MCF 10A (cell line): ENCODE data around the gene NAA38. TPM values are rescaled to one million over a fixed set of nuclear protein-coding genes. Genes with fewer than 3 reads are reported as not detected.
A peak's percentile ranks its signal among the peaks of the same experiment; 100 is the strongest.

Experiments used
- BruUV-seq: library from RNA; stranded (reverse); fragments of 400-500 nt; replicated peaks from 2 replicates; lab custom pipeline; 2021; lab: Mats Ljungman, UMichigan
- CTCF ChIA-PET: fragments of 300-600 bp; sonication (Branson Sonifier 250); formaldehyde crosslinking; extraction: SDS; loops from one replicate; lab custom pipeline; 2021; ENCODE audit warnings: antibody characterized with exemption, inconsistent platforms; lab: Yijun Ruan, JAX
- POLR2A ChIA-PET: fragments of 300-600, 350-650 bp; sonication (Branson Sonifier 250); formaldehyde crosslinking; extraction: SDS; loops from one replicate; lab custom pipeline; 2020; ENCODE audit warnings: antibody characterized with exemption, inconsistent platforms; lab: Yijun Ruan, JAX
- DNase-seq: peaks from one replicate; pipeline ENCODE4 v3.0.0-alpha.2; 2018; ENCODE audit not compliant: unreplicated experiment
- H3K27ac Mint-ChIP-seq: one replicate; pipeline ENCODE4 v1.8.0; 2022; ENCODE audit warnings: mild to moderate bottlenecking, low read depth, mixed read lengths; ENCODE audit not compliant: unreplicated experiment
- H3K27me3 Mint-ChIP-seq: one replicate; pipeline ENCODE4 v1.8.0; 2022; ENCODE audit warnings: mixed read lengths; ENCODE audit not compliant: insufficient read depth, unreplicated experiment
- H3K36me3 Mint-ChIP-seq: one replicate; pipeline ENCODE4 v1.8.0; 2022; ENCODE audit warnings: mild to moderate bottlenecking, moderate library complexity, mixed read lengths; ENCODE audit not compliant: insufficient read depth, unreplicated experiment
- H3K4me1 Mint-ChIP-seq: one replicate; pipeline ENCODE4 v1.8.0; 2022; ENCODE audit warnings: mixed read lengths; ENCODE audit not compliant: insufficient read depth, unreplicated experiment
- H3K4me3 Mint-ChIP-seq: one replicate; pipeline ENCODE4 v1.8.0; 2022; ENCODE audit warnings: mild to moderate bottlenecking, moderate library complexity, mixed read lengths; ENCODE audit not compliant: unreplicated experiment
- H3K9me3 Mint-ChIP-seq: one replicate; pipeline ENCODE4 v1.8.0; 2022; ENCODE audit warnings: mixed read lengths; ENCODE audit not compliant: unreplicated experiment
- CTCF ChIP-seq: fragments of 200-600 bp; IDR thresholded peaks from one replicate; pipeline ENCODE4 v1.8.0; 2022; ENCODE audit warnings: antibody characterized with exemption, mild to moderate bottlenecking; ENCODE audit not compliant: unreplicated experiment
- intact Hi-C: fragments of 100-400 bp; cut with micrococcal nuclease; formaldehyde crosslinking; loops from 2 replicates; pipeline ENCODE4 v1.14.1; 2022
- total RNA-seq: library from RNA; stranded (reverse); gene quantifications from 2 replicates; pipeline ENCODE4 v1.2.3, GENCODE V29; 2022

NAA38 gene
- total RNA-seq, 1 experiment from 2014 or later = 83.4 TPM

GRCh38 chr17:7858522-7858810 lies 1.1 kb upstream of the NAA38 start:
- intact Hi-C loops = no loop called here
- peak; percentile 56 for DNase-seq
- Mint-ChIP-seq H3K4me3 (no peak overlapping the region), H3K27ac (no peak overlapping the region), H3K36me3 (peaks cover 12% of the 10 kb centered on the region), H3K9me3 (no peaks in the 10 kb centered on the region), H3K4me1 (peaks cover 12% of the 10 kb centered on the region), H3K27me3 (no peaks in the 10 kb centered on the region)
- peak; percentile 59 for TF ChIP-seq CTCF
- ChIA-PET POLR2A (interaction anchor here (0.6 to 3.1 kb wide), 9 partner anchors 11 to 183 kb away, joined by 3 to 14 read pairs (median 5); partner anchors contain the start of genes CNTROB, RNF227 and TRAPPC1), CTCF (interaction anchor here (0.8 to 6.8 kb wide), 8 partner anchors 18 to 199 kb away, joined by 3 to 70 read pairs (median 6); partner anchors contain the start of gene CHD3)
- TSS peak; percentile 25 for BruUV-seq

GRCh38 chr17:7857713-7858521 lies 558 bp upstream of the NAA38 start, which contains the start of gene CYB5D1:
TSS of gene CYB5D1 (plus strand) at chr17:7858003. CDS start at chr17:7858135, 132 bp downstream.
- no peaks in the 10 kb centered on the region for H3K27me3 Mint-ChIP-seq
- no TSS peak for BruUV-seq

GRCh38 chr17:7856011-7856810 lies 1.1 kb downstream of the NAA38 start:
- BruUV-seq = no TSS peak
- peak; percentile 30 for DNase-seq
- H3K9me3 Mint-ChIP-seq = no peaks in the 10 kb centered on the region
- H3K36me3 Mint-ChIP-seq = peaks cover 24% of the 10 kb centered on the region
- no peak overlapping the region for H3K4me3 Mint-ChIP-seq
- no peak for TF ChIP-seq CTCF
- intact Hi-C loops = loop anchor here (1.0 kb wide), 1 partner anchor 113 kb away; no protein-coding TSS in a partner anchor
- H3K27ac Mint-ChIP-seq = no peak overlapping the region
- H3K4me1 Mint-ChIP-seq = peaks cover 7% of the 10 kb centered on the region
- CTCF ChIA-PET = interaction anchor here (0.6 to 1.1 kb wide), 9 partner anchors 23 to 217 kb away, joined by 3 to 8 read pairs (median 4); no protein-coding TSS in a partner anchor
- POLR2A ChIA-PET = interaction anchor here (1.0 to 3.1 kb wide), 16 partner anchors 9 to 420 kb away, joined by 3 to 70 read pairs (median 8); partner anchors contain the start of genes CHD3, FXR2, KDM6B and RNF227
- no peaks in the 10 kb centered on the region for H3K27me3 Mint-ChIP-seq

More at GRCh38 chr17:7857713-7858521, 558 bp upstream of the NAA38 start, which contains the start of gene CYB5D1:
- intact Hi-C loops = loop anchor here (1.0 kb wide), 2 partner anchors 24 to 36 kb away; partner anchors contain the start of gene KDM6B
- POLR2A ChIA-PET = interaction anchor here (0.6 to 3.1 kb wide), 32 partner anchors 9 to 422 kb away, joined by 3 to 70 read pairs (median 5); partner anchors contain the start of genes CD68, CHD3, CNTROB and HES7
- peaks cover 13% of the 10 kb centered on the region for H3K36me3 Mint-ChIP-seq
- peak; percentile 94 for DNase-seq
- TF ChIP-seq CTCF = no peak
- peaks cover 12% of the 10 kb centered on the region for H3K4me1 Mint-ChIP-seq
- H3K4me3 Mint-ChIP-seq = no peak within 1 kb of the TSS
- CTCF ChIA-PET = interaction anchor here (0.6 to 2.6 kb wide), 15 partner anchors 13 to 566 kb away, joined by 3 to 12 read pairs (median 4); partner anchors contain the start of gene RNF227
- no peak within 1 kb of the TSS for H3K27ac Mint-ChIP-seq
- no peaks in the 10 kb centered on the region for H3K9me3 Mint-ChIP-seq
